ENCODE results near the gene PEX26.

- TF ChIP-seq CTCF (IDR thresholded peaks at IDR 0.05; ENCODE audit: borderline replicate concordance, extremely low read depth, low read length, poor library complexity, severe bottlenecking) (no peak), EZH2 (IDR thresholded peaks at IDR 0.05; ENCODE audit: borderline replicate concordance, low read depth, low read length, severe bottlenecking) (no peak)
These were observed 13.7 kb downstream of the PEX26 start for GRCh38 chr22:18091478-18091877.

All from DND-41 (cell line).